IMR-90 (cell line): ENCODE measurements around the gene ST6GALNAC4. TPM values are rescaled to one million over a fixed set of nuclear protein-coding genes. Genes with fewer than 3 reads are reported as not detected.

Experiments used
- ATAC-seq: fragments of 200-7000 bp; cut with Tn5 transposase; 2 replicates; pipeline ENCODE4 v1.9.1; 2020; ENCODE audit warnings: low read depth, mild to moderate bottlenecking, moderate library complexity
- Bru-seq: library from RNA; stranded (reverse); fragments of 400-500 nt; gene quantifications from one replicate; lab custom pipeline; 2021; lab: Mats Ljungman, UMichigan
- BruChase-seq, 2 experiments: library from RNA; stranded (reverse); fragments of 400-500 nt; gene quantifications; one replicate each; lab custom pipeline; 2021; lab: Mats Ljungman, UMichigan
- BruUV-seq: library from RNA; stranded (reverse); fragments of 400-500 nt; replicated peaks from 2 replicates; lab custom pipeline; 2021; lab: Mats Ljungman, UMichigan
- CTCF ChIA-PET: fragments of 300-600 bp; formaldehyde crosslinking; extraction: SDS; loops from one replicate; lab custom pipeline; 2021; ENCODE audit warnings: antibody characterized with exemption; lab: Yijun Ruan, JAX
- POLR2A ChIA-PET: fragments of 300-600 bp; sonication (Branson Sonifier 250); formaldehyde crosslinking; loops from one replicate; lab custom pipeline; 2022; ENCODE audit warnings: antibody characterized with exemption; ENCODE audit not compliant: unreplicated experiment; lab: Charles Lee
- DNase-seq: peaks from one replicate; pipeline ENCODE4 v3.0.0; 2013
- H2AFZ ChIP-seq: replicated peaks from 2 replicates; pipeline ENCODE3; 2013; ENCODE audit warnings: low read length, mild to moderate bottlenecking; ENCODE audit not compliant: poor library complexity
- H2AK5ac ChIP-seq: 2 replicates; pipeline ENCODE4 v1.6.1; 2013; ENCODE audit warnings: low read depth, low read length, inconsistent platforms
- H2AK9ac ChIP-seq: replicated peaks from 2 replicates; pipeline ENCODE3; 2013; ENCODE audit warnings: mild to moderate bottlenecking, low read depth, low read length, moderate library complexity; ENCODE audit not compliant: poor library complexity
- H2BK120ac ChIP-seq: 2 replicates; pipeline ENCODE4 v1.6.1; 2013; ENCODE audit warnings: low read depth, low read length, inconsistent platforms
- H2BK15ac ChIP-seq: 3 replicates; pipeline ENCODE4 v1.6.1; 2013; ENCODE audit warnings: low read depth, low read length, inconsistent platforms
- H2BK20ac ChIP-seq: 2 replicates; pipeline ENCODE4 v1.6.1; 2013; ENCODE audit warnings: low read depth, mild to moderate bottlenecking, inconsistent platforms, low read length, moderate library complexity
- H2BK5ac ChIP-seq: 2 replicates; pipeline ENCODE4 v1.6.1; 2013; ENCODE audit warnings: mild to moderate bottlenecking, low read depth, low read length, inconsistent platforms; ENCODE audit not compliant: poor library complexity, severe bottlenecking
- H3K14ac ChIP-seq: replicated peaks from 2 replicates; pipeline ENCODE4 v1.6.1; 2013; ENCODE audit warnings: low read depth, low read length, inconsistent platforms
- H3K18ac ChIP-seq: 2 replicates; pipeline ENCODE4 v1.6.1; 2013; ENCODE audit warnings: low read depth, low read length, control low read depth
- H3K23ac ChIP-seq: 2 replicates; pipeline ENCODE4 v1.6.1; 2013; ENCODE audit warnings: low read depth, low read length, inconsistent platforms
- H3K27ac ChIP-seq: 2 replicates; pipeline ENCODE4 v1.5.1; 2013; ENCODE audit warnings: mild to moderate bottlenecking, control low read depth, low read length; ENCODE audit not compliant: insufficient read depth
- H3K27me3 ChIP-seq: 2 replicates; pipeline ENCODE4 v1.6.1; 2013; ENCODE audit warnings: low read length; ENCODE audit not compliant: control insufficient read depth, insufficient read depth
- H3K36me3 ChIP-seq: 2 replicates; pipeline ENCODE4 v1.6.1; 2013; ENCODE audit warnings: low read length, mixed read lengths; ENCODE audit not compliant: control insufficient read depth, insufficient read depth
- H3K4ac ChIP-seq: 2 replicates; pipeline ENCODE4 v1.6.1; 2013; ENCODE audit warnings: low read depth, low read length, inconsistent platforms
- H3K4me1 ChIP-seq: 2 replicates; pipeline ENCODE4 v1.6.1; 2013; ENCODE audit warnings: low read length, mixed read lengths; ENCODE audit not compliant: control insufficient read depth, insufficient read depth
- H3K4me2 ChIP-seq: 2 replicates; pipeline ENCODE4 v1.6.1; 2013; ENCODE audit warnings: low read depth, mild to moderate bottlenecking, control low read depth, low read length, moderate library complexity
- H3K4me3 ChIP-seq: 2 replicates; pipeline ENCODE4 v1.5.1; 2013; ENCODE audit warnings: low read depth, mild to moderate bottlenecking, control low read depth, low read length, moderate library complexity; ENCODE audit not compliant: insufficient read depth
- H3K56ac ChIP-seq: 2 replicates; pipeline ENCODE4 v1.6.1; 2013; ENCODE audit warnings: low read length, inconsistent platforms; ENCODE audit not compliant: insufficient read depth; ENCODE audit errors: extremely low read depth
- H3K79me1 ChIP-seq, 2 experiments: 2 replicates each; pipeline ENCODE4 v1.6.1; 2013; ENCODE audit warnings: low read length in 2 of 2, inconsistent platforms in 1 of 2, low read depth in 1 of 2
- H3K9ac ChIP-seq: 2 replicates; pipeline ENCODE4 v1.6.1; 2013; ENCODE audit warnings: low read depth, low read length, control low read depth
- H3K9me1 ChIP-seq: 2 replicates; pipeline ENCODE4 v1.6.1; 2013; ENCODE audit warnings: low read length, inconsistent platforms; ENCODE audit not compliant: insufficient read depth
- H3K9me3 ChIP-seq: 2 replicates; pipeline ENCODE4 v1.6.1; 2013; ENCODE audit warnings: low read length; ENCODE audit not compliant: control insufficient read depth, insufficient read depth
- H4K20me1 ChIP-seq: 2 replicates; pipeline ENCODE4 v1.6.1; 2013; ENCODE audit warnings: low read length, inconsistent platforms; ENCODE audit not compliant: insufficient read depth
- H4K5ac ChIP-seq: 2 replicates; pipeline ENCODE4 v1.6.1; 2013; ENCODE audit warnings: mild to moderate bottlenecking, low read depth, low read length, control low read depth
- H4K8ac ChIP-seq, 2 experiments: 2 replicates each; pipeline ENCODE4 v1.6.1; 2013; ENCODE audit warnings: low read depth in 2 of 2, low read length in 2 of 2, control low read depth in 1 of 2, inconsistent platforms in 1 of 2
- H4K91ac ChIP-seq: 2 replicates; pipeline ENCODE4 v1.6.1; 2013; ENCODE audit warnings: low read depth, low read length, inconsistent platforms; ENCODE audit not compliant: insufficient read depth
- FOS ChIP-seq: fragments of 150-350 bp; IDR thresholded peaks from 2 replicates; pipeline ENCODE4 v1.6.1; 2016; ENCODE audit warnings: low read depth, low read length
- MAZ ChIP-seq: IDR thresholded peaks from 2 replicates; pipeline ENCODE4 v1.6.1; 2012; ENCODE audit warnings: low read depth, mild to moderate bottlenecking, low read length, improper control_type of control experiment, moderate library complexity, borderline replicate concordance
- POLR2A ChIP-seq: IDR thresholded peaks from 2 replicates; pipeline ENCODE4 v1.6.1; 2012; ENCODE audit warnings: mild to moderate bottlenecking, low read depth, low read length
- WGBS, 2 experiments: methylation state at CpG; one replicate each; pipeline versions ENCODE4 v1.1.5 to v1.1.7; 2013; ENCODE audit warnings: missing lambda C conversion rate in 2 of 2; ENCODE audit not compliant: insufficient read length in 1 of 2; ENCODE audit errors: extremely low coverage in 2 of 2; 5-methylcytosine and 5-hydroxymethylcytosine counted together
- dilution Hi-C: fragments of 300-500 bp; cut with HindIII; formaldehyde crosslinking; loops from one replicate; pipeline ENCODE4 v1.14.3; 2018; ENCODE audit warnings: low sequenced_read_pairs; ENCODE audit not compliant: unreplicated experiment
- in situ Hi-C: fragments of 300-500 bp; cut with MboI; formaldehyde crosslinking; loops from 3 replicates; pipeline ENCODE4 v1.14.3; 2019; ENCODE audit warnings: low sequenced_read_pairs, inconsistent platforms, mixed read lengths
- intact Hi-C: fragments of 100-400 bp; cut with micrococcal nuclease; formaldehyde crosslinking; loops from 2 replicates; pipeline ENCODE4 v1.10.0; 2022
- long read RNA-seq: library from polyadenylated mRNA; unstranded; transcript quantifications from one replicate; pipeline ENCODE4 v2.0.0, GENCODE V29; 2021; ENCODE audit not compliant: unreplicated experiment
- polyA plus RNA-seq, 3 experiments: library from polyadenylated mRNA; depleted of rRNA; stranded (reverse); fragments of >200 nt; gene quantifications; 2 replicates each; pipeline ENCODE4 v1.2.3, GENCODE V29; 2012; ENCODE audit warnings: low replicate concordance in 1 of 3
- total RNA-seq: library from RNA; depleted of rRNA; stranded (reverse); fragments of >200 nt; gene quantifications from 2 replicates; pipeline ENCODE4 v1.2.3, GENCODE V29; 2012; rRNA removed

ST6GALNAC4 gene
- total RNA-seq, result 11.9 and 12.5 TPM in 2 replicates
- 32.9 and 42.2 TPM in 2 replicates for polyA plus RNA-seq (2012; rRNA removed)
- polyA plus RNA-seq (2012; cell fraction: cytosol; rRNA removed), result 18.6 and 48.3 TPM in 2 replicates
- polyA plus RNA-seq (2012; cell fraction: nucleus; rRNA removed; ENCODE audit: low replicate concordance), result 25.4 and 59.2 TPM in 2 replicates
- Bru-seq, nascent RNA, result percentile 47 among the genes with signal in this experiment
- BruChase-seq, experiment 1, labeled RNA remaining after a 6-hour chase, result percentile 57 among the genes with signal in this experiment
- BruChase-seq, experiment 2, labeled RNA remaining after a 2-hour chase, result percentile 52 among the genes with signal in this experiment
- long read RNA-seq, transcript ST6GALNAC4-201 (6 exons, 1,691 nt), result major isoform, 14 of 26 reads
- long read RNA-seq, partial matches to known transcripts, result 5 of 26 reads
- long read RNA-seq, other reads (novel, unspliced or antisense), result 5 of 26 reads

GRCh38 chr9:127916720-127917581, at the start of gene ST6GALNAC4:
Gene ST6GALNAC4 (minus strand): TSS chr9:127917041. CDS start chr9:127916419, 622 bp downstream.
- intact Hi-C loops, result loop anchor here (5.0 to 10.0 kb wide), 3 partner anchors 80 to 302 kb away; partner anchors contain the start of genes FPGS and STXBP1
- Histone ChIP-seq H3K14ac (peak within 1 kb of the TSS; percentile 90), H2BK120ac (peak within 1 kb of the TSS; percentile 57), H3K4me1 (peaks cover 27% of the 10 kb centered on the region), H4K5ac (peak within 1 kb of the TSS; percentile 74; the same call in 1 of the 2 replicates), H3K4me2 (peak within 1 kb of the TSS; percentile 99), H3K4ac (peak within 1 kb of the TSS; percentile 76), H3K9ac (peak within 1 kb of the TSS; percentile 82), H3K79me1 (peaks cover 4 to 34% of the 10 kb centered on the region in 2 experiments), H3K4me3 (peak within 1 kb of the TSS; percentile 66), H2AK9ac (peak within 1 kb of the TSS; percentile 97), H2AK5ac (peak within 1 kb of the TSS; percentile 72), H3K18ac (peak within 1 kb of the TSS; percentile 14; the same call in 1 of the 2 replicates), H3K27ac (peak within 1 kb of the TSS; percentile 68), H2BK20ac (peak within 1 kb of the TSS; percentile 57; the same call in 1 of the 2 replicates), H3K36me3 (peaks cover 12% of the 10 kb centered on the region), H4K8ac (peak within 1 kb of the TSS; percentile 18 to 84; a peak in 3 of 4 replicates), H2AFZ (peak within 1 kb of the TSS; percentile 97), H2BK5ac (peak within 1 kb of the TSS; percentile 3), H3K56ac (0 out of 2 replicates have a peak within 1 kb of the TSS, but pooled peaks have one; percentile 14), H3K23ac (peak within 1 kb of the TSS; percentile 91), H4K20me1 (peaks cover 7% of the 10 kb centered on the region; the same call in 1 of the 2 replicates), H3K9me3 (no peaks in the 10 kb centered on the region), H3K9me1 (peaks cover 14% of the 10 kb centered on the region), H2BK15ac (peak within 1 kb of the TSS; percentile 78; the same call in 1 of the 3 replicates), H3K27me3 (no peaks in the 10 kb centered on the region), H4K91ac (peak within 1 kb of the TSS; percentile 65)
- POLR2A ChIA-PET, result interaction anchor here (0.5 to 0.6 kb wide), 2 partner anchors 8 to 128 kb away, joined by 3 to 4 read pairs; no protein-coding TSS in a partner anchor
- no peak for TF ChIP-seq FOS
- peak; percentile 41; the same call in 1 of the 2 replicates for TF ChIP-seq POLR2A
- peak; percentile 55; the same call in 1 of the 2 replicates for TF ChIP-seq MAZ
- dilution Hi-C loops, result no loop called here
- ATAC-seq (peak; percentile 95), DNase-seq (peak; percentile 88)
- in situ Hi-C loops, result no loop called here
- WGBS, 2 experiments, result 1% methylated on average over 53 of the region's 71 CpGs; no CpG with 5 or more reads in 1 of the 2 experiments
- no TSS peak for BruUV-seq
- CTCF ChIA-PET, result interaction anchor here (1.1 kb wide), 1 partner anchor 183 kb away, joined by 3 read pairs; no protein-coding TSS in a partner anchor
